ENCODE results near the gene PSKH1.

Gene PSKH1

GRCh38 chr16:67959536-67960329 is 66.7 kb downstream of the PSKH1 start:
- Histone ChIP-seq H3K4me1 (ENCODE audit: insufficient read depth, low read length) (peaks cover 29% of the 10 kb centered on the region), H3K27ac (ENCODE audit: low read depth, low read length) (peak overlapping the region; percentile 14), H3K27me3 (ENCODE audit: control insufficient read depth in 1 of 2, insufficient read depth in 2 of 2, low read length in 2 of 2) (no peaks in the 10 kb centered on the region), H3K4me3 (ENCODE audit: low read depth in 1 of 2, low read length in 2 of 2) (no peak overlapping the region), H3K36me3 (ENCODE audit: insufficient read depth, low read length) (peaks cover 67% of the 10 kb centered on the region), H3K9ac (ENCODE audit: low read length) (no peak overlapping the region), H3K9me3 (ENCODE audit: low read length) (no peaks in the 10 kb centered on the region)

- no peak overlapping the region for H3K4me3 ChIP-seq (ENCODE audit: low read depth in 1 of 2, low read length in 2 of 2)
- peaks cover 60% of the 10 kb centered on the region for H3K36me3 ChIP-seq (ENCODE audit: insufficient read depth, low read length)
- no peaks in the 10 kb centered on the region for H3K27me3 ChIP-seq (ENCODE audit: control insufficient read depth in 1 of 2, insufficient read depth in 2 of 2, low read length in 2 of 2)
- H3K27ac ChIP-seq (ENCODE audit: low read depth, low read length): no peak overlapping the region
- no peak overlapping the region for H3K9ac ChIP-seq (ENCODE audit: low read length)
- H3K9me3 ChIP-seq (ENCODE audit: low read length): no peaks in the 10 kb centered on the region
- H3K4me1 ChIP-seq (ENCODE audit: insufficient read depth, low read length): peaks cover 47% of the 10 kb centered on the region
Observed at GRCh38 chr16:67961551-67961957, 68.5 kb downstream of the PSKH1 start.

- Histone ChIP-seq H3K9ac (ENCODE audit: low read length) (no peak overlapping the region), H3K27me3 (ENCODE audit: control insufficient read depth in 1 of 2, insufficient read depth in 2 of 2, low read length in 2 of 2) (no peaks in the 10 kb centered on the region), H3K36me3 (ENCODE audit: insufficient read depth, low read length) (peaks cover 60% of the 10 kb centered on the region), H3K4me3 (ENCODE audit: low read depth in 1 of 2, low read length in 2 of 2) (no peak overlapping the region), H3K4me1 (ENCODE audit: insufficient read depth, low read length) (peaks cover 53% of the 10 kb centered on the region), H3K9me3 (ENCODE audit: low read length) (no peaks in the 10 kb centered on the region), H3K27ac (ENCODE audit: low read depth, low read length) (no peak overlapping the region)
Observed at GRCh38 chr16:67962135-67962534, 69.1 kb downstream of the PSKH1 start.

- Histone ChIP-seq H3K27ac (ENCODE audit: low read depth, low read length) (peak overlapping the region; percentile 48), H3K9me3 (ENCODE audit: low read length) (no peaks in the 10 kb centered on the region), H3K36me3 (ENCODE audit: insufficient read depth, low read length) (peaks cover 51% of the 10 kb centered on the region), H3K4me3 (ENCODE audit: low read depth in 1 of 2, low read length in 2 of 2) (peak overlapping the region; percentile 1 to 34), H3K27me3 (ENCODE audit: control insufficient read depth in 1 of 2, insufficient read depth in 2 of 2, low read length in 2 of 2) (no peaks in the 10 kb centered on the region), H3K4me1 (ENCODE audit: insufficient read depth, low read length) (peaks cover 56% of the 10 kb centered on the region), H3K9ac (ENCODE audit: low read length) (no peak overlapping the region)
Observed at GRCh38 chr16:67963292-67963661, 70.2 kb downstream of the PSKH1 start.

GRCh38 chr16:67963662-67964321 is 70.7 kb downstream of the PSKH1 start:
- H3K9ac ChIP-seq (ENCODE audit: low read length): no peak overlapping the region
- peaks cover 46% of the 10 kb centered on the region for H3K36me3 ChIP-seq (ENCODE audit: insufficient read depth, low read length)
- peak overlapping the region; percentile 48 for H3K27ac ChIP-seq (ENCODE audit: low read depth, low read length)
- no peaks in the 10 kb centered on the region for H3K27me3 ChIP-seq (ENCODE audit: control insufficient read depth in 1 of 2, insufficient read depth in 2 of 2, low read length in 2 of 2)
- no peaks in the 10 kb centered on the region for H3K9me3 ChIP-seq (ENCODE audit: low read length)
- H3K4me1 ChIP-seq (ENCODE audit: insufficient read depth, low read length): peaks cover 54% of the 10 kb centered on the region
- H3K4me3 ChIP-seq (ENCODE audit: low read depth in 1 of 2, low read length in 2 of 2): peak overlapping the region; percentile 1 to 34

GRCh38 chr16:67964477-67965131 is 71.5 kb downstream of the PSKH1 start:
- Histone ChIP-seq H3K27ac (ENCODE audit: low read depth, low read length) (peak overlapping the region; percentile 48), H3K9me3 (ENCODE audit: low read length) (no peaks in the 10 kb centered on the region), H3K4me1 (ENCODE audit: insufficient read depth, low read length) (peaks cover 46% of the 10 kb centered on the region), H3K27me3 (ENCODE audit: control insufficient read depth in 1 of 2, insufficient read depth in 2 of 2, low read length in 2 of 2) (no peaks in the 10 kb centered on the region), H3K9ac (ENCODE audit: low read length) (no peak overlapping the region), H3K4me3 (ENCODE audit: low read depth in 1 of 2, low read length in 2 of 2) (no peak overlapping the region), H3K36me3 (ENCODE audit: insufficient read depth, low read length) (peaks cover 38% of the 10 kb centered on the region)

- Histone ChIP-seq H3K9ac (ENCODE audit: low read length) (peak overlapping the region; percentile 98), H3K27me3 (ENCODE audit: control insufficient read depth in 1 of 2, insufficient read depth in 2 of 2, low read length in 2 of 2) (no peaks in the 10 kb centered on the region), H3K4me3 (ENCODE audit: low read depth in 1 of 2, low read length in 2 of 2) (peak overlapping the region; percentile 52 to 98), H3K4me1 (ENCODE audit: insufficient read depth, low read length) (peaks cover 46% of the 10 kb centered on the region), H3K9me3 (ENCODE audit: low read length) (no peaks in the 10 kb centered on the region), H3K27ac (ENCODE audit: low read depth, low read length) (peak overlapping the region; percentile 87), H3K36me3 (ENCODE audit: insufficient read depth, low read length) (peaks cover 25% of the 10 kb centered on the region)
Observed at GRCh38 chr16:67965668-67966548, 72.9 kb downstream of the PSKH1 start.

- peaks cover 46% of the 10 kb centered on the region for H3K4me1 ChIP-seq (ENCODE audit: insufficient read depth, low read length)
- peak overlapping the region; percentile 87 for H3K27ac ChIP-seq (ENCODE audit: low read depth, low read length)
- H3K27me3 ChIP-seq (ENCODE audit: control insufficient read depth in 1 of 2, insufficient read depth in 2 of 2, low read length in 2 of 2): no peaks in the 10 kb centered on the region
- peaks cover 18% of the 10 kb centered on the region for H3K36me3 ChIP-seq (ENCODE audit: insufficient read depth, low read length)
- peak overlapping the region; percentile 52 to 98 for H3K4me3 ChIP-seq (ENCODE audit: low read depth in 1 of 2, low read length in 2 of 2)
- no peaks in the 10 kb centered on the region for H3K9me3 ChIP-seq (ENCODE audit: low read length)
- H3K9ac ChIP-seq (ENCODE audit: low read length): peak overlapping the region; percentile 98
Observed at GRCh38 chr16:67966549-67967182, 73.6 kb downstream of the PSKH1 start.

- Histone ChIP-seq H3K4me3 (ENCODE audit: low read depth in 1 of 2, low read length in 2 of 2) (peak overlapping the region; percentile 97 to 98), H3K36me3 (ENCODE audit: insufficient read depth, low read length) (peaks cover 11% of the 10 kb centered on the region), H3K4me1 (ENCODE audit: insufficient read depth, low read length) (peaks cover 46% of the 10 kb centered on the region), H3K9ac (ENCODE audit: low read length) (peak overlapping the region; percentile 98), H3K27me3 (ENCODE audit: control insufficient read depth in 1 of 2, insufficient read depth in 2 of 2, low read length in 2 of 2) (no peaks in the 10 kb centered on the region), H3K27ac (ENCODE audit: low read depth, low read length) (peak overlapping the region; percentile 87), H3K9me3 (ENCODE audit: low read length) (no peaks in the 10 kb centered on the region)
Observed at GRCh38 chr16:67967183-67967957, 74.3 kb downstream of the PSKH1 start.

GRCh38 chr16:67967958-67968399 is 74.9 kb downstream of the PSKH1 start:
- Histone ChIP-seq H3K36me3 (ENCODE audit: insufficient read depth, low read length) (peaks cover 5% of the 10 kb centered on the region), H3K9ac (ENCODE audit: low read length) (peak overlapping the region; percentile 98), H3K4me3 (ENCODE audit: low read depth in 1 of 2, low read length in 2 of 2) (peak overlapping the region; percentile 97 to 98), H3K4me1 (ENCODE audit: insufficient read depth, low read length) (peaks cover 45% of the 10 kb centered on the region), H3K9me3 (ENCODE audit: low read length) (no peaks in the 10 kb centered on the region), H3K27me3 (ENCODE audit: control insufficient read depth in 1 of 2, insufficient read depth in 2 of 2, low read length in 2 of 2) (no peaks in the 10 kb centered on the region), H3K27ac (ENCODE audit: low read depth, low read length) (peak overlapping the region; percentile 87)

All from muscle layer of colon (tissue), 2 donors.